Jurkat, Clone E6-1 (cell line): ENCODE measurements around the gene TEX2.
"Not testable (repeated sequence)": the region's sequence is repeated elsewhere in the genome, so short reads cannot be mapped to it uniquely, and the experiment has no call there.

Experiments
- DNase-seq: peaks from one replicate; pipeline ENCODE4 v3.0.0-alpha.2; 2011; ENCODE audit warnings: low read depth, low spot score
- H3K4me3 ChIP-seq: 2 replicates; pipeline ENCODE4 v1.5.1; 2011; ENCODE audit warnings: mild to moderate bottlenecking, low read length, control low read depth, moderate library complexity

The TEX2 gene

DNA sequence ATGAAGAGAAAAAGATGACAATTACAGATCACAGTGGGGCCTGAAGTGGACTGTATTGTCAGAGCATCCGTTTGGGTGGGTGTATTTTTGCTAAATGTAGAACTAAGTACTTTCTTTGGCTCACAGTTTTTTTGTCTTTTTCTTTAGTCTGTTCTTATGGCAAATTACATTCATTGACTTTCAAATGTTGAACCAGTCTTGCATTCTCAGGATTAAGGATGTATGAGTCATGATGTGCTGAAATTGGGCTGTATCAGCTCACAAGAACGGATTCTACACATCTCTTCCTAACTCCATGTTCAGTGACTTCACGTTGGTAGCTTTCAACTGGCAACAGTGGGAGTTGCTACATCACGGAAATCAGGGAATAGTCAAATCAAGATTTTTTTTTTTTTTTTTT lies 66.5 kb downstream of the TEX2 start:
- no peak overlapping the region for H3K4me3 ChIP-seq
- DNase-seq = no peak

DNA sequence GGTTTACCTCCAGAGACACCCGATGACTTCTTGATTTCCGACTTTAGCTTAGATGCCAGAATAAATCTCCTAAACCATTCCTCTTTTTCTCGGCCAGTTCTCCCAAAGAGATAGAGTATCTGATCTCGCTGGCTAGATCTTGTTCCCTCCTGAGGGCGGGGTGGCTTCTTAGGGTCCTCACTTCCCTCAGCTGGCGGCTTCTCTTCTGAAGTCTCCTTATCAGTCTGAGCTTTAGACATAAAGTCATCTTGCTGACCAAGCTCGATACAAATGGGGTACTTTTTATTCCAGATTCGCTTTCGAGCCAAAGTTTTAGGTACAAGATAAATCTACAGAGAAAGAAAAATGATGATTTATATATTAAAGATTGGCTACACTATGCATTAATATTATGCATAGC lies 69.5 kb downstream of the TEX2 start:
- no peak for DNase-seq
- H3K4me3 ChIP-seq = no peak overlapping the region

DNA sequence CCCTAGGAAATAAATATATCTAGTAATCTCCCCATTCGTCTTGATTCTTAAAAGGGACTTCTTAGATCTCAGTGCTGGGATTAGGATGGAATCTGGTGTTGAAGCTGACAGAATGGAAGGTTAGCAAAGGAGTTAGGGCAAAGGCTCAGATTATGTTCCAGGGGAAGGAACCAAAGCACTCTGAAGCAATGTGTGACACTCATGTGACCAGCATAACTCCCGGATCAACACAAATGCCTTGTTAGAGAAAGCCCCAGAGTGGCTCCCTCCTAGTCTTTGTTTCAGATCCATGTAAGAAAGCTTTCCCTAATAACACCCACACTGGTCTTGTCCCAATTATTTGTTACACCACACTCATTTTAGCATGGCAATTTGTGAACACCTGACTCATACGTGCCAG lies 70.5 kb downstream of the TEX2 start:
- no peak for DNase-seq

DNA sequence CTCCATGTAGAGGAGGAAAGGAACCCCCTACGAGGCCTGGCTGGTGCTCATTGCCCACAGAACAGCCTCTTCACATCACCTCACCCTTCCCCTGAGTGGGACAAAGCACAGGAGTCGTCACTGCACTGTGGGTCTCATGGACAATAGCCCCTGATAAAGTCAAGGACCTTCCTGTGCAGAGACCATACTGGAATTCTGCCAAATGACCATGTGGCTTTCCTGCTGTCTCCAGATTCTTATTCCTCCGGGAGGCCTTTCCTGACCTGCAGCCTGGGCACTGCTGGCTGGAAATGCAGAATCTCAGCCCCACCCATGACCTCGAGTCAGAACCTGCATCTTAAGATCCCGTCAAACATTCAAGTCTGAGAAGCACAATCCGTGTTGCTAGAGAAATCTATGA lies 72.6 kb downstream of the TEX2 start:
- no peak for DNase-seq
- H3K4me3 ChIP-seq = no peak overlapping the region

More for the DNA sequence above, 70.5 kb downstream of the TEX2 start:
- H3K4me3 ChIP-seq = no peak overlapping the region

DNA sequence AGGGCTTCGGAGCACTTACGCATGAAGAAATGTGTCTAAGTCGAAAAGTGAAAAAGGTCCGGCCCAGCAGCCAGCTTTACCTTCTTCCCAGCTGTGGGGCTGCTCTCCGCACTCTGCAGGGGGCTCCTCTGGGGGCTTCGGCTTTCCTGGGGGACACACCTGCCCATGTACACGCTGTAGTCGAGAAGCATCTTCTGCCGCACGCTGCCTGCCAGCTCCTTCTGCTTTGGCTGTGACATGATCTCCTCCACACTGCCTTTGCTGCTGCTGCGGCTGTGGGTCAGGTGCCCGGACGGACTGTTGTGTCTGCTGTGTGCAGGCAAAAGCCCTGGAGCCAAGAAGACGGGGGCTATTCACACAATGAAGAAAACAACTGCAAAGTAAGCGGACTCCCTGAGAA lies 75.0 kb downstream of the TEX2 start:
- no peak overlapping the region for H3K4me3 ChIP-seq
- DNase-seq = no peak

- H3K4me3 ChIP-seq = no peak overlapping the region
- DNase-seq = no peak
Measured at GRCh38 chr17:64187093-64187895, 75.8 kb downstream of the TEX2 start.

DNA sequence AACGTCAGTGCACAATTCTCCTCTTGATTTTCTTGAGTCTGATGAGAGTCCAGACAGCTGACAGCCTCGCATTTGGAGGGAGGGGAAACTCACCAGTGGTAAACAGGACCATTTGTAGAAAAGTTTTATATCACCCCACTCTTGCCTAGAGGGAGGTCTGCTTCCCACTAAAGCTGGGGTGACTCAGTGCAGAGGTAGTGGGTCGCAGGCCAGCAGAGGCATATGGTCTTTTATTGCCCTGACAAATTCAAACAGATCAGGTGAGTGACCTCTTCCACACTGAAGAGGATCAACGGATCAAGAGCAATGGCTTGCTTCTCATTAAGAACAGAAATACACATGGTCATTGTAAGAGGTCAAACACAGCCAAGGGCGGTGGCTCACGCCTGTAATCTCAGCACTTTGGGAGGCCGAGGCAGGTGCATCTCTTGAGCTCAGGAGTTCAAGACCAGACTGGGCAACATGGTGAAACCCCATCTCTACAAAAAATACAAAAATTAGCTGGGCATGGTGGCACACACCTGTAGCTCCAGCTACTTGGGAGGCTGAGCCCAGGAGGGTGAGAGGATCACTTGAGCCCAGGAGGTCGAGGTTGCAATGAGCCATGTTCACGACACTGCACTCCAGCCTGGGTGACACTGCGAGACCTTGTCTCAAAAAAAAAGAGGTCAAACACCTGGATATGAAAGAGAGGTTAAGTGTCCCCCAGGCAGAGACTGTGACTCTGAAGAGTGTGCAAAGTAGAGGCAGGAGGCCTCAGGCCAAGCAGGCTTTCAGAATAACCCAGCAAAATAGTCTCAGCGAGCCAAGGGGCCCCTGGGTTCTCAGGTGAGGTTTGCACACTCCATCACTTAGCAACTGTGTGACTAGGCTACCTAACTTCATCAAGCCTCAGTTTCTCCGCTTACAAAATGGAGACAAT lies 76.6 kb downstream of the TEX2 start:
- DNase-seq = no peak

GRCh38 chr17:64185557-64185956 lies 77.5 kb downstream of the TEX2 start:
- not testable (repeated sequence) for DNase-seq, H3K4me3 ChIP-seq

More for the DNA sequence above, 76.6 kb downstream of the TEX2 start:
- H3K4me3 ChIP-seq = no peak overlapping the region

GRCh38 chr17:64185101-64185500 lies 78.0 kb downstream of the TEX2 start:
- no peak overlapping the region for H3K4me3 ChIP-seq
- no peak for DNase-seq

- H3K4me3 ChIP-seq = no peak overlapping the region
- no peak for DNase-seq
Measured at GRCh38 chr17:64183815-64184214, 79.2 kb downstream of the TEX2 start.

GRCh38 chr17:64182325-64183012 lies 80.6 kb downstream of the TEX2 start:
- DNase-seq = no peak
- H3K4me3 ChIP-seq = no peak overlapping the region

DNA sequence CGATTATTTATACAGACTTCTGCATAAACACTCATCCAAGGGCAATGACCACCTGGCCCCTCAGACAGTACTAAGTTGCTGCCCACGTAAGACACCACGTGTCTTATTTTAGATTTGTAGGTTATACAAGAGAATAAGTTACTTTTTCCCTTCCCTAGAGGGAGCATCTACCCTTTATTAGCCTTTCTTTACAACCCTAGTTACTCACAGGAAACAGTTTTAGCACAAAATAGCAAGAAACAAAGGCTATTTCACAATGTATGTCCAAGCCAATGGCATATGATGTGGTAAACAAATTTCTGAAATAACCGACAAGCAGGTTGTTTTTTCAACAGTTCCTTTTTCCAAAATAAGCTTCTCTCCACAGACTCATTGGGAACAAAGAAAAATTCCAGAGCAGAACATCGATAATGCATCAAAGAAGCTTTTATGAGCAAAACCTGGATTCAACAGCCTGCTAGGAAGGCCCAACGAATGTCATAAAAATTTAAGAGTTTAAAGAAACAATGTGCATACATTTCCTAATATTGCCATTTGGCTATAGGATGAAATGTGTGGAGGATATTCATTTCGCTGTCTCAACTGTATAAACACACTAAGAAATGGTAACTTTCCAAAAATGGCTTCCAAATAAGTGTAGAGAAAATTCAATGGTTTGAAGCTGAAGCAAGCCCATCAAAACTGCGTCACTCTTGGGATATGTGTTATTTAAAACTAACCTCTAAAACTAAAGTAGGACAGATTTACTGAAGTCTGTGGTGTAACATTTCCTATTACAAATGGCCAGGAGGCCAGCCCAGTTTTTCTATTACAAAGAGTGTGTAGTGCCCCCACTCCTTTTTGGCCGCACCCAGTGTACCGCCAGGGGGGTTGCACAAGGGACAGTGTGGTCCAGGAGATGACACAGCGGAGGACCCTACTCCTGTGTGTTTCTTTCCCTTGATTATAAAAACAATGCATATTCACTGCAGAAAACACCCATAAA lies 82.7 kb downstream of the TEX2 start:
- no peak for DNase-seq
- no peak overlapping the region for H3K4me3 ChIP-seq

GRCh38 chr17:64179024-64179423 lies 84.0 kb downstream of the TEX2 start:
- not testable (repeated sequence) for DNase-seq, H3K4me3 ChIP-seq

- no peak overlapping the region for H3K4me3 ChIP-seq
- DNase-seq = no peak
Measured at GRCh38 chr17:64178011-64178825, 84.8 kb downstream of the TEX2 start.

GRCh38 chr17:64177311-64178010 lies 85.6 kb downstream of the TEX2 start:
- no peak overlapping the region for H3K4me3 ChIP-seq
- DNase-seq = no peak

DNA sequence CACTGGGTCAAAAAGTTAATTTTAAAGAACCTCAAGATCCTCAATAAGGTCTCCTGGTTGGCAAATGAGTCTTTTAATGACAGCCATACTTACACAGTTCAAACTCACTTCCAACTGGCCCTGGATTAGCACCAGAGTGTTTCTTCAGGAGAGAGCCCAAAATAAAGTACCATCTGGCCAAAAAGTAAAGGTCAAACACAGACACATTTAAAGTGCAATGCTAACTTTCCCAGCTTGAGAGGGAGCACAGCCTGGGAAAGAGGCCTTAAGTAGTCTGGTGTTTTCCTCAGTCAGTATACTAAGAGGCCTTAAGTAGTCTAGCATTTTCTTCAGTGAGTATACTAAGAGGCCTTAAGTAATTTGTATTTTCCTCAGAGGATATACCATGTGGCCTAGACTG lies 86.5 kb downstream of the TEX2 start:
- H3K4me3 ChIP-seq = no peak overlapping the region
- DNase-seq = no peak
